BLaER1 (cell line): ENCODE measurements around the gene NIP7.

Source experiments
- H3K27ac ChIP-seq: shearing (Covaris generic); formaldehyde crosslinking; 2 replicates; pipeline ENCODE4 v1.8.1; 2022
- H3K27me3 ChIP-seq: shearing (Covaris generic); formaldehyde crosslinking; 2 replicates; pipeline ENCODE4 v1.8.1; 2022
- H3K36me3 ChIP-seq: shearing (Covaris generic); formaldehyde crosslinking; 2 replicates; pipeline ENCODE4 v1.8.1; 2022
- H3K4me1 ChIP-seq: shearing (Covaris generic); formaldehyde crosslinking; 2 replicates; pipeline ENCODE4 v1.8.1; 2022
- H3K4me2 ChIP-seq: shearing (Covaris generic); formaldehyde crosslinking; 2 replicates; pipeline ENCODE4 v1.8.1; 2022
- H3K4me3 ChIP-seq: shearing (Covaris generic); formaldehyde crosslinking; 2 replicates; pipeline ENCODE4 v1.8.1; 2022
- H3K9ac ChIP-seq: shearing (Covaris generic); formaldehyde crosslinking; 2 replicates; pipeline ENCODE4 v1.8.1; 2022
- H3K9me3 ChIP-seq: shearing (Covaris generic); formaldehyde crosslinking; 2 replicates; pipeline ENCODE4 v1.8.1; 2022
- H4K20me1 ChIP-seq: shearing (Covaris generic); formaldehyde crosslinking; 2 replicates; pipeline ENCODE4 v1.8.1; 2022
- Cebpa-rat ChIP-seq: shearing (Covaris generic); IDR thresholded peaks from 2 replicates; pipeline ENCODE4 v1.8.1; 2022

NIP7 gene

GRCh38 chr16:69378760-69379159 lies 39.2 kb downstream of the NIP7 start:
- Histone ChIP-seq H3K4me3 (no peak overlapping the region), H3K9me3 (peaks cover 22% of the 10 kb centered on the region), H3K36me3 (peaks cover 97% of the 10 kb centered on the region), H3K9ac (no peak overlapping the region), H3K27me3 (no peaks in the 10 kb centered on the region), H3K4me1 (peaks cover 45% of the 10 kb centered on the region), H3K27ac (no peak overlapping the region), H4K20me1 (no peaks in the 10 kb centered on the region), H3K4me2 (no peak overlapping the region)
- no peak for TF ChIP-seq Cebpa-rat

GRCh38 chr16:69381231-69381630 lies 41.7 kb downstream of the NIP7 start:
- H3K4me2 ChIP-seq, result peak overlapping the region; percentile 86
- no peaks in the 10 kb centered on the region for H3K27me3 ChIP-seq
- TF ChIP-seq Cebpa-rat, result no peak
- no peak overlapping the region for H3K4me3 ChIP-seq
- peaks cover 9% of the 10 kb centered on the region for H3K9me3 ChIP-seq
- peaks cover 44% of the 10 kb centered on the region for H3K4me1 ChIP-seq
- no peak overlapping the region; the same call in 1 of the 2 replicates for H3K27ac ChIP-seq
- H3K9ac ChIP-seq, result no peak overlapping the region
- peaks cover 82% of the 10 kb centered on the region for H3K36me3 ChIP-seq
- H4K20me1 ChIP-seq, result 0 out of 2 replicates have a peak, but pooled peaks cover 6% of the 10 kb centered on the region

GRCh38 chr16:69382421-69382820 lies 42.8 kb downstream of the NIP7 start:
- Histone ChIP-seq H3K9me3 (no peaks in the 10 kb centered on the region), H4K20me1 (0 out of 2 replicates have a peak, but pooled peaks cover 6% of the 10 kb centered on the region), H3K4me2 (peak overlapping the region; percentile 86), H3K9ac (no peak overlapping the region), H3K36me3 (peaks cover 70% of the 10 kb centered on the region), H3K27me3 (no peaks in the 10 kb centered on the region), H3K4me3 (no peak overlapping the region), H3K27ac (no peak overlapping the region), H3K4me1 (peaks cover 45% of the 10 kb centered on the region)
- no peak for TF ChIP-seq Cebpa-rat

- Histone ChIP-seq H3K27ac (peak overlapping the region; percentile 92), H3K36me3 (peaks cover 45% of the 10 kb centered on the region), H3K27me3 (no peaks in the 10 kb centered on the region)
Observed at GRCh38 chr16:69384974-69385373, 45.4 kb downstream of the NIP7 start.

GRCh38 chr16:69386596-69386995 lies 47.0 kb downstream of the NIP7 start:
- no peak overlapping the region for H3K9ac ChIP-seq
- no peaks in the 10 kb centered on the region for H3K27me3 ChIP-seq
- no peaks in the 10 kb centered on the region for H3K9me3 ChIP-seq
- peak overlapping the region; percentile 54; the same call in 1 of the 2 replicates for H3K4me2 ChIP-seq
- H3K4me1 ChIP-seq, result peaks cover 37% of the 10 kb centered on the region
- 0 out of 2 replicates have a peak, but pooled peaks cover 6% of the 10 kb centered on the region for H4K20me1 ChIP-seq
- 0 out of 2 replicates have a peak overlapping the region, but pooled peaks have one; percentile 85 for H3K4me3 ChIP-seq
- H3K36me3 ChIP-seq, result peaks cover 29% of the 10 kb centered on the region
- TF ChIP-seq Cebpa-rat, result no peak
- no peak overlapping the region for H3K27ac ChIP-seq

More at GRCh38 chr16:69384974-69385373, 45.4 kb downstream of the NIP7 start:
- peak overlapping the region; percentile 92 for H3K9ac ChIP-seq
- H3K4me3 ChIP-seq, result peak overlapping the region; percentile 85
- H3K4me2 ChIP-seq, result peak overlapping the region; percentile 86
- 0 out of 2 replicates have a peak, but pooled peaks cover 6% of the 10 kb centered on the region for H4K20me1 ChIP-seq
- no peaks in the 10 kb centered on the region for H3K9me3 ChIP-seq
- H3K4me1 ChIP-seq, result peaks cover 45% of the 10 kb centered on the region
- TF ChIP-seq Cebpa-rat, result no peak
